ENCODE measurements around the gene NTRK3.

Gene NTRK3

GRCh38 chr15:88256279-88257230, at the start of gene NTRK3:
TSS of gene NTRK3 (minus strand) at chr15:88256739. CDS start at chr15:88256153, 586 bp downstream.
- DNase-seq (ENCODE audit: low read depth): peak; percentile 13
- peak within 1 kb of the TSS; percentile 54 for H3K4me3 ChIP-seq (ENCODE audit: low read length)

GRCh38 chr15:88303395-88303794, 46.9 kb upstream of the NTRK3 start:
- TF ChIP-seq, protein P1, sequence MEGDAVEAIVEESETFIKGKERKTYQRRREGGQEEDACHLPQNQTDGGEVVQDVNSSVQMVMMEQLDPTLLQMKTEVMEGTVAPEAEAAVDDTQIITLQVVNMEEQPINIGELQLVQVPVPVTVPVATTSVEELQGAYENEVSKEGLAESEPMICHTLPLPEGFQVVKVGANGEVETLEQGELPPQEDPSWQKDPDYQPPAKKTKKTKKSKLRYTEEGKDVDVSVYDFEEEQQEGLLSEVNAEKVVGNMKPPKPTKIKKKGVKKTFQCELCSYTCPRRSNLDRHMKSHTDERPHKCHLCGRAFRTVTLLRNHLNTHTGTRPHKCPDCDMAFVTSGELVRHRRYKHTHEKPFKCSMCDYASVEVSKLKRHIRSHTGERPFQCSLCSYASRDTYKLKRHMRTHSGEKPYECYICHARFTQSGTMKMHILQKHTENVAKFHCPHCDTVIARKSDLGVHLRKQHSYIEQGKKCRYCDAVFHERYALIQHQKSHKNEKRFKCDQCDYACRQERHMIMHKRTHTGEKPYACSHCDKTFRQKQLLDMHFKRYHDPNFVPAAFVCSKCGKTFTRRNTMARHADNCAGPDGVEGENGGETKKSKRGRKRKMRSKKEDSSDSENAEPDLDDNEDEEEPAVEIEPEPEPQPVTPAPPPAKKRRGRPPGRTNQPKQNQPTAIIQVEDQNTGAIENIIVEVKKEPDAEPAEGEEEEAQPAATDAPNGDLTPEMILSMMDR (conservative IDR thresholded peaks at IDR 0.05; ENCODE audit: low read length): no peak
- DNase-seq (ENCODE audit: low read depth): no peak
- H3K4me3 ChIP-seq (ENCODE audit: low read length): no peak overlapping the region

More at GRCh38 chr15:88256279-88257230, at the start of gene NTRK3:
- TF ChIP-seq, protein P1 (conservative IDR thresholded peaks at IDR 0.05; ENCODE audit: low read length): no peak

- H3K4me3 ChIP-seq (ENCODE audit: low read length): no peak overlapping the region
- DNase-seq (ENCODE audit: low read depth): no peak
- TF ChIP-seq, protein P1 (conservative IDR thresholded peaks at IDR 0.05; ENCODE audit: low read length): no peak
Observed at GRCh38 chr15:88302373-88302772, 45.8 kb upstream of the NTRK3 start.

- no peak overlapping the region for H3K4me3 ChIP-seq (ENCODE audit: low read length)
- TF ChIP-seq, protein P1 (conservative IDR thresholded peaks at IDR 0.05; ENCODE audit: low read length): no peak
- no peak for DNase-seq (ENCODE audit: low read depth)
Observed at GRCh38 chr15:88301311-88301710, 44.8 kb upstream of the NTRK3 start.

- TF ChIP-seq, protein P1 (conservative IDR thresholded peaks at IDR 0.05; ENCODE audit: low read length): no peak
- no peak overlapping the region for H3K4me3 ChIP-seq (ENCODE audit: low read length)
- no peak for DNase-seq (ENCODE audit: low read depth)
Observed at GRCh38 chr15:88300861-88301260, 44.3 kb upstream of the NTRK3 start.

DNA sequence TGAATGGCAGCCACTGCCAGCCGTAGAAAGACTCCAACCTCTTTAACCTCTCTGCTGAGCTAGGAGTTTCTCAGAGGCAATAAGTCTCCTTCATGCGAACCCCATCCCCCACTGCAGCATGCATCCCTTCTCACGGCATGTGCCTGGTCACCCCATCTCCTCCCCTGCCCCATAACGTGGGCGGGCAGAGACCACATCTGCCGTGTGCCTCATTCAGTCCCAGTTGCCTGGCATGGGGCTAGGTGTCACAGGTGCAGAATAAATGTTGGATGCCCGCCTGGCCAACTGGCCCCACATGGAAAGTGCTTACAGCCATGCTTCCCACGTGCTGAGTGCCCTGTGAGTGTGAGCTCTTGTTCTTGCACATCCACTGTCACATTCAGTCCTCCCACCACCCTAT, 43.5 kb upstream of the NTRK3 start:
- no peak overlapping the region for H3K4me3 ChIP-seq (ENCODE audit: low read length)
- DNase-seq (ENCODE audit: low read depth): no peak
- TF ChIP-seq, protein P1 (conservative IDR thresholded peaks at IDR 0.05; ENCODE audit: low read length): no peak

- TF ChIP-seq, protein P1 (conservative IDR thresholded peaks at IDR 0.05; ENCODE audit: low read length): no peak
- no peak overlapping the region for H3K4me3 ChIP-seq (ENCODE audit: low read length)
- no peak for DNase-seq (ENCODE audit: low read depth)
Observed at GRCh38 chr15:88299497-88299896, 43.0 kb upstream of the NTRK3 start.

Measured in AG10803 (cell line).